HTR-8/SVneo (cell line): ENCODE measurements around the gene LRCH1.
A peak's percentile ranks its signal among the peaks of the same experiment; 100 is the strongest.
"Not testable (repeated sequence)": the region's sequence is repeated elsewhere in the genome, so short reads cannot be mapped to it uniquely, and the experiment has no call there.

Experiments used
- DNase-seq: peaks from one replicate; pipeline ENCODE4 v3.0.0; 2011; ENCODE audit warnings: low spot score, mixed read lengths; ENCODE audit not compliant: insufficient read length
- FAIRE-seq: peaks from 2 replicates; lab custom pipeline; 2011; peaks lifted over from hg19 to GRCh38; lab: Jason Lieb, UNC

The LRCH1 gene

DNA sequence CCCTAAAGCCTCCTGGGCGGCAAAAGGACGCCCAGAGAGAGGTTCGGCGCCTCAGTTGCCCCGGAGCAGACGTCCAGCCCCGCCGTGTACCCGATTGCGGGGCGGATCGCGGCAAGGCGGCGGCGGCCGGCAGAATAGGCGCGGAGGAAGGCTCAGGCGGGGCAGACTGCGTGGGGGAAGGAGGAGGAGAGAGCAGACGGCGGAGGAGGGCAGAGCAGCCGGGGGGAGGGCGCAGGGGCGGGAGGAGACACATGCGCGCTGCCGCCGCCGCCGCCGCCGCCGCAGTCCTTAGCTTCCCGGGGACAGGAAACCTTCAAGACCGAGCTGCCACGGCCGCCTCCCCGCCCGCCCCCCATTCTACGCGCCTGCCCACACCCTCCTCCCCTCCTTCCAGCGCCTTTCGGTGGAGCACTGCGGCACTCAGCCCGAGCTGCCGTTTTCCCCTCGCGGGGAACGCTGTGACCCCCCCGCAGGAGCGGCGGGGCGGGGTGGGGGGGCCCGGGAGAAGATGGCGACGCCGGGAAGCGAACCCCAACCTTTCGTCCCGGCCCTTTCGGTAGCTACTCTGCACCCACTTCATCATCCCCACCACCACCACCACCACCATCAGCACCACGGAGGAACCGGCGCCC lies at the start of gene LRCH1:
TSS of gene LRCH1 (plus strand) at position 282 of the 632 bp plus-strand sequence. CDS start at position 509, 227 bp downstream.
- no peak for FAIRE-seq
- DNase-seq: peak; percentile 56

GRCh38 chr13:46504036-46504435 lies 48.9 kb upstream of the LRCH1 start:
- no peak for DNase-seq
- FAIRE-seq: no peak

DNA sequence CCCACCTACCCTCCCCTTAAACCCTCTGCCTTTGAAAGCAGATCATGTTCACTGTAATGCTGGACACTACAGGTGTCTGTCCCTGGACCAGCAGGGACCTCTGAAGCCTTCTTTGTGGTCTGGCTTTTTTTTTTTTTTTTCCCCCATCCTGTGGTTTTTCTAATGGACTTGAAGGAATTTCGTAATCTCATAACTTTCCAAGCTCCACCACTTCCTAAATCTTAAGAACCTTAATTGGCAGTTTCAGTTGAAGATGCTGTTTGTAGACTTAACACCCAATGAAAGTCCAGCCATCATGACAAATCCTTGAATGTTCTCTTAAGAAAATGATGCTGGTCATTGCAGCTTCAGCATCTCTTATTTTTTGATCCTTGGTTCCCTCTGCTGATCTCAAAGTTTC lies 45.0 kb upstream of the LRCH1 start:
- FAIRE-seq: no peak

DNA sequence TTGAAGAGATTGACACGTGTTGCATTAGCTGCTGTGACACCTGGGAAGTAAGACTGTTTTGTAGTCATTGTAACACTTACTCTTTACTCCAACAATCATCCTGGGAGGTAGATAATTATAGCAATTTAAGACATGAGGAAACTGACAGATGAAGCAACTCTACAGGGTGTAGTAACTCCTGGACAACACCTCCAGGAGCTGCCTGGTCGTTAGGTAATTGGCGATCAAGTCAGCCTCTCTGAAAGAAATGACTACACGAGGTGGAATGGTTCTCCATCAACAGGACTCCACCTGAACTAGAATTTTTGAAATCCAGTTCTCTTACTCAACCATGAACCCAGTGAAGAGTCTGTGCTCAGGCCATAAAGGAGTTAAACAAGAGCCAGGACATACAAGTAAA lies 43.0 kb upstream of the LRCH1 start:
- FAIRE-seq: no peak
- DNase-seq: no peak

More for the DNA sequence above, 45.0 kb upstream of the LRCH1 start:
- no peak for DNase-seq

GRCh38 chr13:46515803-46516202 lies 37.2 kb upstream of the LRCH1 start:
- FAIRE-seq: no peak
- no peak for DNase-seq

- DNase-seq (no peak), FAIRE-seq (no peak)
Measured at GRCh38 chr13:46516599-46517338, 36.2 kb upstream of the LRCH1 start.

GRCh38 chr13:46517748-46518147 lies 35.2 kb upstream of the LRCH1 start:
- DNase-seq, FAIRE-seq: not testable (repeated sequence)

GRCh38 chr13:46519182-46519581 lies 33.8 kb upstream of the LRCH1 start:
- no peak for DNase-seq
- FAIRE-seq: no peak

GRCh38 chr13:46520166-46520565 lies 32.8 kb upstream of the LRCH1 start:
- no peak for DNase-seq
- no peak for FAIRE-seq

- DNase-seq: no peak
- no peak for FAIRE-seq
Measured at GRCh38 chr13:46521486-46521885, 31.5 kb upstream of the LRCH1 start.

GRCh38 chr13:46521921-46522747 lies 30.8 kb upstream of the LRCH1 start:
- no peak for FAIRE-seq
- no peak for DNase-seq

DNA sequence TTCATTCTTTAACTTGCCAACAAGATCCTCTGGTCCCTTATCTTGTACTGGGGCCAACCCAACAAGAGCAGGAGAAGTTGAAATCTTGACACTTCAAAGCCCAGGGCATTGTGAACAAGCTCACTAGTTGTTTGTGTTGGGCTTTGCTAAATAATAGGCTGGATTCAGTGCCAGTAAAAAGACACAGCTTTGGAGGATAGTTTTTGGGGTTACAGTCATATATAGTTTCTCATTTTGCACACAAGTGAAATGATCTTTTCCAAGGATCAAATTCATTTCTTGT lies 30.3 kb upstream of the LRCH1 start:
- DNase-seq: no peak
- no peak for FAIRE-seq

DNA sequence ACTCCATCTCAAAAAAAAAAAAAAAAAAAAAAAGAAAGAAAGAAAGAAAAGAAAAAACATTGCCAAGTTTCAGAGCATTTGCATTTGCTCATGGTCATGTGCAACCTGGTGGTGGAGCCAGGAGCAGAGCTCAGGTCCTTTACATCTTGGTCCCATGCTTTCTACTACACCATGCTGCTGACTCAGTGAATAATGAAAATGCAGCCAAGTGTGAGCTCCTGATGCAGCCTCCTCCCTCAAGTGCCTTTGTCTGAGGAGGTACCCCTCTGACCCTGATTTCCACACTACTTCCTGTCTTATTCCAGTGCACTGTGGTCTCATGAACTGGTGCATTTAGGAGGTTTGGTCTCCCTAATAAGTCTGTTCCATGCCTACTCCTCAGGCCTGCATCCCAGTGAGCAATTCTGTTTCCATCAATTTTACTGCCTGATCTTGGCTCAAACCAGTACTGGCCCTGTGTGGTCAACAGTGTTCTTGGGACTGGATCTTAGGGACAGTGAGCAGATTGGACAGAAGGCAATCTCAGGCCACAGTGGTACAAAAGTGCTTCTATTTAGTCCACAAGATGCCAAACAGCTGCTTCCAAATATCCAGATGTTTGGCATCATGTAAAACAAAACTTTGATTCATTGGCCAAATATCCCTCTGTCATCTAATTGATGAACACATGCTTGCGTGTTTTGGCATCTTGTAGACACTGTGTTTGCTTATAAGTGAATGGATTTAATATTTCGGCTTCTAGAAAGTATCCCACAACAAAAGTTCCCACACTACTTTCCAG lies 28.8 kb upstream of the LRCH1 start:
- DNase-seq (no peak), FAIRE-seq (no peak)

DNA sequence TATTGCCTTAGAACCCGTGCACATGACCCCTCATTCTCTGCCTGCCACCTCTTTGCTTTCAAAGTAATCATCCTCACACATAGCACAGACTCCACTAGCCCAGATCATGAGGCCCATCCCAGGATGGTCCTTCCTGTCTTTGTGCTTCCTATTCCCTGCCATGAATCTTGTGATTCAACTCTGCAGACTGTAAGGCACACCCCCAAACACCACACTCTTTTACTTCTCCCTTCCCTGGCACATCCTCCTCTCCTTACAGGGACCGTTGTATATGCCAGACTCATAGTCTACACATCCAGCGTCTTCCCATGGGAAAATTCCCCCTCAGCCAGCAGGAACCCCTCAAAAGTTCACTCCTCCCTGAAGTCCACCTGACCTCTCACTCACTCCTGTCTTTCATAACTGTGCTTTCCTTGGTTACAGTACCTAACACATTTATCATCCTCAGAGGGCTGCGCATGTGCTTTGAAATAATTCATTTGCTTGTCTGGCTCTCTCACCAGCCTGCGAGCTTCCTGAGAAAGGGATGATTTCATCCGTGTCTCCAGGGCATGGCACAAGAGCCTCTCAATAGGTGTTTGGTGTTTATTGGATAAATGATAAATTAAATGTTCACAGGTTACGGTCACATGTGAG lies 26.8 kb upstream of the LRCH1 start:
- no peak for FAIRE-seq
- no peak for DNase-seq

DNA sequence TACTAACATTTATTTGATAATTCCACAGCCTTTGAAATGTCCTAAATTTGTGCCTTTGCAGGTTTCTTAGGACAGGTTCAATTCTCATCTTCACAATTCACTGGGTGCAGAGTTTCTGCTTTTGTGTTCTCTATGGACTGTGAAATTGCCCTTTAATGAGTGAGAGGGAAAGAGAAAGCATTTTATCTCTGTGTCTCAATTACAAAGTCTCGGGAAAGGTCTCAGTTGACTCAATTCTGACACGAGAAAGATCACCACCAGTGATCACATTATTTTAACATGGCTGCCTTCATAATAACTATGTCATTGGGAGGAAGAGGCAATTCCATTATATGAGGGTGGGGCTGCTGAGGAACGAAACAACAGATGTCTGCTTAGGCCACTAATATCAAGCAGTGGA lies 26.2 kb upstream of the LRCH1 start:
- DNase-seq: no peak
- FAIRE-seq: no peak

DNA sequence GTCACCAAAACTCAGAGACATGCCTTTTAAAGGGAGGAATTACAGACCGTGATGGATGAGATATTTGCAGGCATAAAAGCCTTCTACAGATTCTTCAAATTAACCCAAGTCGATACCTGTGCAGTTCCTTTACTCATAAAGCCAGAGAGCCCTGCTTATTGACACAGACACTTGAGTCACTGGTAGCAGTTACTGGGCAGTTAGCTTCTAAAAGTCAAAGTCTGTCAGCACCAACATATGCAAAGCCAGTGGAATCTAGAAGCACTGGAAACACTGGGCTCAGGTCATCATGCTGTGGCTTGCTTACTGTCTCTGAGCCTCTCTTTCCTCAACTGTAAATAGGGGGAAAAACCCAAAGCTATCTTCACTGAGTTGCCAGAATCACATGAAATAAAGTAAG lies 25.7 kb upstream of the LRCH1 start:
- FAIRE-seq (no peak), DNase-seq (no peak)

DNA sequence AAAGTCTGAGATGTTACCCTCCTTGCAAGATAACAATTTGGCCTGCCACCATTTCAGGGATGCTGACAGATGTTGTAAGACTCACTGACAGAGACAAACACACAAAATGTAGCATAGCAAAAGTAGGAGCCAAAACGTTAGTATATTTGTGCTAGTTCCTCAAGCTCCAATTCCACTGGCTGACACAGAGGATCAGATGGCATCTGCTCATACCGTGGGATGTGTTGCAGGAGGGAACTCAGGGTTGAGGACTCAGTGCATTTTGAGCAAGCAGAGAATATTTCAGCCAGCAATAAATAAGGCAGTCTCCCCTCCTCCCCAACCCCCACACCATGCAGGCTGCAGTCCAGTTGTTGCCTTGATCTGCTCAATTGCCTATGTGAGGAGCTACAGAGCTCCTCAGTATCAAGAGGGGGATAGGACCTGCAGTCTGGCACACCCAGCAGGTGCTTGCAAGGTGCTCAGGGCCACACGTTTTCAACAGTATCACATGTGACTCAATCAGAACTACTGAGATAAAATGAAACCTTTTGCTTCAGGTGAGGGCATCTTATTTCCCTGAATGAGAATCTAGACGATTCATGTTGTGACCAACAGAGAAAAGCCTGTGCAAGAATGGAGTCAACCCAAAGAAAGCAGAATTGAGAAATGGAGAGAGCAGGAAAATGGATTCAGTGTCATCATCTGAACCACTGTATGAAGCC lies 23.6 kb upstream of the LRCH1 start:
- no peak for FAIRE-seq

GRCh38 chr13:46530084-46530935 lies 22.7 kb upstream of the LRCH1 start:
- no peak for DNase-seq
- no peak for FAIRE-seq

More for the DNA sequence above, 23.6 kb upstream of the LRCH1 start:
- no peak for DNase-seq
